Stimulated activated CD4-positive, alpha-beta T cell treated with anti-CD3 and anti-CD28 coated beads, Interleukin-12 subunit alpha, Interleukin-12 subunit beta, amount 100 ng/mL, for 48 hours (primary cell): Measurements from ENCODE around the gene MRGPRG.

ENCODE experiments used
- DNase-seq, 3 donors: peaks; one replicate each; pipeline ENCODE4 v3.0.0-alpha.2; 2020; ENCODE audit warnings: low read depth in 2 of 3, low spot score in 1 of 3

MRGPRG gene

DNA sequence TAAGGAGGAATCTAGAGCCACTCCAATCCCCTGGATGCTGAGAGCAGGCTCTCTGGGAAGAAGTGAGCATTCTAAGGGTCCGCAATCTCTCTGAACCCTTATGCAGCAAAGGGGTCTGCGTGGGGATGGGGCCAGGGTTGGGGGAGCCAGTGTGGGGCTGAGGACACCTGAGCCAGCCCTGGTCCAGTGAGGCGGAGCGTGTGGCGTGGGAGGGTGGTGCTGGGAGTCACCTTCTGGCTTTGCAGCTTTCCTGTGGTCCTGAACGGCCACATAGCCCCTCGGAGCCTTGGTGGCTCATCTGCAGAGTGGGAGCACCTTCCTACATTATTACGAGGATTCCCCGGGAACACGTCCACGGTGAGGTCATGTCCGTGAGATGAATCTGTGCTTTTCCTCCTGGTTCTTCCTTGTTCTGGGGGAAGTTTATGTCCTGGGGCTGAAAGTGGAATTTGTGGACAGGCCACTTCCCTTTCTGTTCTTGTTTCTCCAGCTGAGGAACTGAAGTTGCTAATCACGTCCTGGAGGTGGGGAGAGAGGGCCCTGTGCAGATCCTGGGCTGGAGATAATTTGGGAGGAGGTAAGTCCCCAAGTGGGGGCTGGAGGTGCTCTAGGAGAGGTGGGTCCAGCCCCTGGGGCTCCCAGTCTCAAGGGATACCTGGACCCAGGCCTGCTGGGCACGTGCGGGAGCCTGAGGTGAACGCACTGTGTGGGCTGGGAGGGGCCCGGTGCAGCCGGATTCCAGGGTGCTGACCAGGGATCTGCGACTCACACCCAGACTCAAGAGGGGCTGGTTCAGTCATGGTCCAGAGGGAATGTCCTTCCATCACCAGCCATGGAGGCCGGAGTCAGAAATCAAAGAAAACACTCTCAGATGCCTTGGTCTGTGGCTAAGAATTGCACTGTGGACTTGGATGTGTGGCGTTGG, 7.5 kb upstream of the MRGPRG start:
- no peak for DNase-seq

DNA sequence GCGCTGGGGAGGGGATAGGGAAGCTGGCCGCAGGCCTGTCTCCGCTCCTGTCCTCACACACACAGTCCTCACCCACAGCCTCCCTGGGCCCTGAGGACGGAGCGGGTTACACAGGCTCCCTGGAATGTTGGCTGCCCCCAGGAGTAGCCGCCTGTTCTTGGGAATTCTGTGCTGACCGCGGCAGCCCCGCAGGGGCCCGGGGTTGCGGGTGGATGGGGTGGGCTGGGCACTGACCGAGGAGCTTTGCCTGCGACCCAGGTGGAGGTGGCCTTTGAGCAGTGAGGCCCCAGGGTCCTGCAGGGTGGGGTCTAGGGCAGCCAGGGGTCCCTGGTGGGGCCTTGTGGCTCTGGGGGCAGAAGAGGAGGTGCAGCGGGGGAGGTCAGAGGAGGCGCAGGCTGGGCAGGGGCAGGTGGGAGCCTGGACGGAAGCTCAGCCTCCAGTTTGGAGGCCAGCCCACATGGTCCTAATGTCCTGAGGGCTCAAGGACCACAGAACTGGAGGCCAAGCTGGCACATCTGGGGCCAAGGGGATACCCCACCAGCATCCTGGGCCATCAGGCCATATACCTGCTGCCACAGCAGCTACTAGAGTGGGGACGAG, 6.6 kb upstream of the MRGPRG start:
- DNase-seq, result no peak

DNA sequence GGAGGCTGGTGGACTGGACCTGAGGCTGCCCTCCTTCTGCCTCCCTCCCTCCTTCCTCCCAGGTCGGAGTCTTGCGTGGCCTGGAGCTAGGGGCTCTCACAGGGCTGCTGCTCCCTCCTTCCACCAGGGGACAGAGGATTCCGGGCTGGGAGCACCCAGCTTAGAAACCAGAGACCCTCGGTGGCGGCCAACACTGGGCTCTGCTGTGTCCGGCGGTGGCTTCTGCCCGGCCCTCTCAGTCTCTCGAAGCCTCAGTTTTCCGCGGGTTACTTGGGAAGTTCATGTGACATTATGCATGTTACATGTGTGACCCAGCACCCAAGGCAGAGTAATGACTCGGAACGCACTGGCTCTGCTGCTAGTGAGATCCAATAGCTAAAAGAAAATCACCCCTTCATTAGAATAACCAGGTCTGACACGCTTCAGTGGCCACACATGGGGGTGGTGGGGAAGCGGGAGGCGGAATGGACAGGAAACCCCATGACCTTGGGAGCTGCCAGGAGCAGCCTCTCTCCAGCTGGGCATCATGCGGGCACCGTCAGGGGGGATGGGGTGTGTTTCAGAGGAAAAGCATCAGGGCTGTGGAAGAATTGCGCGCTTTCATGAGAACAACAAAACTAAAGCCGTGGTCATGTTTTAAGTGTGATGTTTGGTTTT, 5.9 kb upstream of the MRGPRG start:
- DNase-seq, result no peak

DNA sequence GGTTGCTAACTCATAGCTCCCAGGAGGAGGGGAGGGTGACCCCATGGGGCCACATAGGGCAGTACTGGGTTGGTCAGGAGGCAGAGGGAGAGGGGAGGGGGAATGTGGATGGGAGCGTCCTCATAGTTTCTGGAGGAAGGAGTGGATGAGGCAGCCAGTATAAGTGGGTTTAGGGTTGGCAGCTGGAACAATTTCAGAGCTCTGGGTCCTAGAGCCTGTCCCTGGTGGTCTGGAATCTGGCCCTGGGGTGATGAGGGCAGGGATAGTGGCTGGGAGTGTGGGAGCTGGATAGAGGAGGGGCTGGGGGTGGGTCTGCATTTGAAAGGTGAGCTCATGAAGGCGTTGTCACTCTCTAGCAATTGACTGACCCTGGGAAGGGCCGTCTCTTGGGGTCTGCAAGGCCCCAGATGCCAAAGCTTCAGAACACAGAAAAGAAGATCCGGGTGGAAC, 5.3 kb upstream of the MRGPRG start:
- no peak for DNase-seq

DNA sequence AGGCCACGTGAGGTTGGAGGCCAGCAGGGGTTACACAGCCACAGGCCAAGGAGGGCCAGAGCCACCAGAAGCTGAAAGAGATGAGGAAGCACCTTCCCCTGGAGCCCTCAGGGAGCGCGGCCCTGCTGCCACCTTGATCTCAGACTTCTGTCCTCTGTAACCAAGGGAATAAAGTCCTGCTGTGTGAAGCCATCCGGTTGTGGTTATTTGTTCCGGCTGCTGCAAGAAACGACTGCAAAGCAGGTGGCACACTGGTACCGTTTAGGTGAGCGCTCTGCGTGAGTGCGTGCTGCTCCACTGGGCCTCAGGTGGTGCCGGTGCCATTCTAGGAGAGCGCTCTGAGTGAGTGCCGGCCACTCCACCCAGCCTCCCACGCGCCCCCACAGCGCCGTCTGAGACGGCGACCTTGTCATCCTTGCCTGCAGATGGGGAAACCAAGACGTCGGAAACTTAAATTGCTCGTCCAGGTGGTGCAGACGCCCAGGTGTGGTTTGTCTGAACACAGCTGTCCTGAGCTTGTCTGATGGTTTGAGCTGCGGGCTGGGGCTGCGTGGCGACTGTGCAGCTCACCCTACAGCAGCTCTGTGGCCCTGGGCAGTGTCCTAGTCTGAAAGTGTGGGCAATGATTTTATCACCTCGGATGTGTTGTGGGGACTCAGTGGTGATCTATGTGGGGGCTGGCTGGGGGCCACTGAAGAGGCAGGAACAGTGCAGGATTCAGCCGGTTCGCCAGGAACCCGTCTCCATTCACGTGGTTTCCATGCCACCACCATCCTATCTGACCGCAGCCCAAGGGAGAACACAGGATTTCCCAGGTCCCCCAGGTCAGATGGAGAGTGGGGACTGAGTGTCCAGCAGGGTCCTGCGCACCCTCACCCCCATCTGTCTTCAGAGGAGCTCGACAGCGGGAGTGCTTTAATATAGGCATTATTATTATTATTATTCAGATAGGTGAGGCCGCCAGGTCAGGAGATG, 4.6 kb upstream of the MRGPRG start:
- no peak for DNase-seq

DNA sequence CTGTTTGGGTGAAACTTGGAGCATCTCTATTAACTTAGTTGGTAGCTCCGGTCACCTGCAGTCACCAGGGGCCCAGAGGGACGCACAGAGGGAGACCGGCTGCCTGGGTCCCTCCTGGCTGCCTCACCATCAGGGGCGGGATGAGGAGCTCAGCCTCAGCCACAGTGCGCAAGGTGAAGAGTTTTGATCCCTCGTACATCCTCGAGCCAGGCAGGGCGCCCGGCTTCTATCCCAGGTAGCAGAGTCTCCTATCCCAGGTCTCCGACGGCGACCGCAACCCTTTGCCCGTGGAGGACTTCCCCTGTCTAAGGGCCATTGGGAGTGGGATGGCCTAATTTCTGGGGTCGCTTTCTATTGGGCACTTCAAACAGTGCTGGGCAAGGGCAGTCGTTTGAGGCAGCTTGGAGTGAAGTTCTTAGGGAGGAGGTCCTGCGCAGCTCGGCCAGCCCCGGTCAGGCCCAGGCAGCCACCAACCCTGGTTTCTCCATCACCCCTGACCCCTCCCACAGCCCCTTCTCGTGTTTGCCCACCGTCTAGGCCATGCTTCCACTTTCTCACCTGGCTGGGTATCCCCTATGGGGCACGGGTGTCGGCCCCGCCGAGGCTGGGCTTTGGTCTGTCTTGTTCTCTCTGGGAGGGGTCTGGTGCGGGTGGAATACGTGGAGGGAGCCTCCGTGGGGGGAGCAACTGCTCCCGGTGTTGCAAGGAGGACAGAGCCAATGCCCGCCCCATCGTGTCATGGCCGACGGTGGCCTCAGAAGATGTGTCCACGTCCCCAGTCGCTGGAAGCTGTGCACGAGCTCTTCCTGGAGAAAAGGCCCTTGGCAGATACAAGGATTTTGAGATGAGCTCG, 3.6 kb upstream of the MRGPRG start:
- no peak for DNase-seq

DNA sequence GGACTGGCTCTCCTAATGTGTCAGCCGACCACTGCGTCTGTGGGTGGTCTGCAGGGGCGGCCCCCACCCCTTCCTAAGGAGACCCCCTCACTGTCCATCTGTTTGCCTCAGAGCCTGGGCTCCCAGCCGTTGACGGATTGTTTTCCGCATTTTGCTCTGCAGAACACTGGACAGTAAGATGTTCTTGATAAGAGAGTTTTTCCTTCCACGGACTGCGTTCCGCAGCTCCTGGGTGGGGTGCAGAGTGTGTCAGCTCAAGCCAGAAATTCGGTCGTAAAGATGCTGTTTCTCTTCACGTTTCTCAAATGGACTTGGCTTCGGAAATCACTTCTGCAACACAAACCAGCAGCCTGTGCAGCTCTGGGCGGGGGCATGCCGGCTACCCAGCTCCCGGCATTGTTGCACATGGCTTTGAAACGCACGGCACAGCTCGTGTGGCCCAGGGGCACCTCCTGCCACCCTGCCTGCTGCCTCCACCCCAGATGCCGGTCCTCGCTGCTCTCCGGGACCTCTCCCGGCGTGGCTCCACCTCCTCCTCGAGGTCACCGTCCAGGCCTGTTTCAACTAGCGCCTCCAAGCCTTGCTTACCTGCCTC, 2.9 kb upstream of the MRGPRG start:
- DNase-seq, result no peak

DNA sequence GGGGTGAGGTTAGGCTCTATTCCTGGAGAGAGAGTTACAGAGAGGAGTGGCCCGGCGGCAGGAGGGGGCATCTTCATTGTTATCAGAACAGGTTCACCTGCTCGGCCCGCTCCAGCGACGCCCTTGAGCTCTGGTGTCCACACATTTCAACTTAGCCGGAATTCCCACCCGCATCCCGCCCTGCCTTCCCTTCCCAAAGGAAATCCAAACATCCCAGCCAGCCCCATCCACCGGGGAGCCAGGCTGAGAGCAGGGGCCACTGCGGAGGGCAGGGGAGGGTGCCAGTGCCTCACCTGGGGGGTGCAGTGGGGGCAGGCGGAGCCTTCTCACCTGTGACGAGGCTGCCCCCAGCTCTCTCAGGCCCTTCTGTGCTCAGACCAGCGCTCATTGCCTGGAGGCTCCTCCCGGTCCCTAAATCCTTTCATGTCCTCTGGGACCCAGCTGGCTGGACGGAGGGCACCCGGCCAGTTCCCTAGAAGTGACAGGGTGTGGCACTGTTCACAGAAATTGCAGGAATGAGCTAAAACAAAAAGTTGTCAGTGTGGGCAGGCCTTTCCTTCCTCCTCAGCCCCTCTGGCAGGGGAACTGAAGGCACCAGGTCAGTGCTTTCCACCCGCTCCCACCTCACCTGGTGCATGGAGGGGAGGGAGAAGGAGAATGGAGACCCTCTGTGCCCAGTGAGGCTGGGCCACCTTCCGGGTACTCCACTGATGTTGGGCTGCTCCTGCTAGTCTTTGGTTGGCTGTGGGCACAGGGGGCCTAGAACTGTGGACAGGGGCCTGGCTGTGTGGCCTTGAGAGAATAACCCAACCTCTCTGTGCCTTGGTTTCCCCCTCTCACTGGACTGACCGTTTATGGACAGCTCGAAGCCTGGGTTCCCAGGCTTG, 2.2 kb upstream of the MRGPRG start:
- no peak for DNase-seq

DNA sequence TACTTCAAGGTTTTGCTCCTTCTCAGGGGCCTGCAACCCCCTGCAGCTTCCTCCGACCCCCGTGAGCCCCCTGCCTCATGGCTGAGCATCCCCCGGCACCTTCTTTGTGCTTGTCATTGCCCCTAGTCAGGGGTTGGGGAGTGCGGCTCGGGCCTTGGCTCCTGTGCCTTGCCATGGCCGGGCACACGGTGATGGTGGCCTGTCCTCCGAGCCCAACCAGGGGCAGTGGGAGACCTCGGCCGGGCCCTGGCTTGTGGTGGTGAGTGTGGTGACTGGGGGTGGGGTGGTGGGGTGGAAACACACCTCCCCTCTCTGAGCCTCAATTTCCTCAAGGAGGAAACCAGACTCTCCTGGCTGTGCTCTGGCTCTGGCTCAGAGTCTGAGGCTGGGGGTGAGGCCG, 1.5 kb upstream of the MRGPRG start:
- DNase-seq, result no peak

DNA sequence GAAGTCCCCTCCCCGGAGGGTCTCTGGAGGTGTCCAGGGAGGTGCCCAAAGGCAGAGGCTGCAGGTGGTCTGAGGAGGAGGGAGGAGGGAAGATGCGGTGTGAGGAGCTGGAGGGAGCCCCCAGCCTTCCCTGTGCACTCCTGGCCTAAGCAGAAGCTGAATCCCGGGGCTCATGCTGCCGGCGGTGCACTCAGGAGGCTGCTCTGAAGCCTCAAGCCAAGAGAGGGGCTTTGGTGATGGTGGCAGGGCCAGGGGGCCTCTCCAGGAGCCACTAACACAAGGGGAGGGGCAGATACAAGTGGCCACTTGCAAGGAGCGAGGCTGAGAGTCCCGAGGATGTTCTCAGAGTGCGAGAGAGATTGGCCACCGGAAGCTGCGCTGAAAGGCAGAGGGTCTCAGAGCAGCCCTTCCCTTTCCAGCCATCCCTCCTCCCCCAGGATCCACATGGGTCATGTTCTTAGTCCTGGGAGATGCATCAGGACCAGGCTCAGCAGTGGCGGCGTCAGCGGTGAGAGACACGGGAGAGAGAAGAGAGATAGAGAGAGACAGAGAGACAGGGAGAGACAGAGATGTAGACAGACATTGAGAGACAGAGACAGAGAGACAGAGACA, 774 bp upstream of the MRGPRG start:
- no peak for DNase-seq

DNA sequence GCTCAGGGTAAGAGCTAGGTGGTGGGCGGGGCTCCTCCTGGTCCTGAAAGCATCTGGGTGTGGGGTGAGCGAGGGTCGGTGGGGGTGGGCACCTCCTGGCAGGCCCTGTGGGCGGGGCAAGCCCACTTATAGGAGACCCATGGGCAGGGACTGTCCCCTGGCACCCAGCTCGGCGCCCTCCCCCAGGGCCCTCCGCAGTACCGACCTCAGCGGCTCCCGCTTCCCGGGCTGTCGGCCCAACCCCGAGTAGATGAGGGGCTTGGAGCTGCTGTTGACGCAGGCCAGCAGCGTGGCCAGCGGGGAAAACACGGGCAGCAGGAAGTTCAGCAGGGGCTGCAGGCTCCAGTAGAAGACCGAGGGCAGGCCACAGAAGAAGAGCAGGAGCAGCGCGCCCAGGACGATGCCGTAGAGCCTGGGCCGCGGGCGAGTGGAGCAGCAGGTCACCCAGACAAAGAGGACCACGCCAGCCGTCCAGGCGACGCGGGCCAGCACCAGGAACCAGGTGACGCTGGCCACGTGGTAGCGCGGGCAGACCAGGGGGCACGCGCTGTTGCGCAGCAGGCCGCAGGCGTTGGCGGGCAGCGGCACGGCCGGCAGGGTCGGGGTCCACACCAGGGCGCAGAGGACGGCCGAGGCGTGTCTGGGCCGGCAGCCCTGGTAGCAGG, 663 bp downstream of the MRGPRG start:
- DNase-seq, result no peak

DNA sequence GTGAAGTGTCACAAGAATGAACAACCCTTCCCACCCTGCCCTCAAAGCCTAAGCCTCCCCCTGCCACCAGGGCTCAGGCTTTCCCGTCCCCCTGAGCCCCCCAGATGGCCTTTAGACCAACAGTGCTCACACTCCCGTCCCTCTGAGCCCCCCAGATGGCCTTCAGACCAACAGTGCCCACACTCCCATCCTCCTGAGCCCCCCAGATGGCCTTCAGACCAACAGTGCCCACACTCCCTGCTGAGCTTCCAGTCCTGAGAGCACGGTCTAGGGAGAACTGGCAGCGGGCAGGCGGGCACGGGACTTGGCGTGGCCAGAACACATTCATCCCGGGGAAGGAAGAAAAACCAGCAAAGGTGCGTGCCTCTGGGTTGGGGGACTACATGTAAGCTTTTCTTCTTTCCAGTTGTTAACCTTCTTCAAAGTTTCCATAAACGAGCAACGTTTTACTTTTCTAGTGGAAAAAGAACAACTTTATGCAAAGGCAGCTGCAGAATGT, 2.5 kb downstream of the MRGPRG start:
- DNase-seq, result no peak

DNA sequence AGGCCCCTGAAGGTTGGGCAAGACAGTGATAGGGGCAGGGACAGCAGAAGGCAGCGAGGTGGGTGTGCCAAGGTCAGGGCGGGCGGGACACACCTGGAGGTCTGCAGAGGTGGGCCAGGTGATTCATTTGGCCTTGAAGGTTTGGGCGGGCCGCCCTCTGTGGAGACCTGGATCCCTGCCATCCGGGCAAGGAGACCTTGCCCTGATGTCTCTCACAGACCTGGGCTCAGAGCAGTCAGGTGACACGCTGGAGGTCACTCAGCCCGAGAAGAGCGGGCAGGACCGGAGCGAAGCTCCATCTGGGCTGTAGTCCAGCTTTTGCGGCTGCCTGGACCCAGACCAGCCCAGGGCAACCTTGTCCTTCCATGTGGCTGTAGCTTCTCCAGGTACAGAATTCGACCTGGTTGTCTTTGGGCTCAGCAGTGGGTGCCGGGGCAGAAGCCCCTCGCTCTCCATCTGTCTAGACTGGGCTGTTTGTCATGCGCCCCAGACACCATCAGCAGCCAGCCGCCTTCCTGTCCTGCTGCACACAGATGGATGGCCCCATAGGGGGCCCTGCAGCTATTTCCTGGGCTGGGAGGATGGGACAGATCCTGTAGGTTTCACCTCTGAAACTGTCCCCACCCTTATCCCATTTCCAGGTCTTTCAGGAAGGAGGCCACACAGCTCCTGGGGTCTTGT, 3.1 kb downstream of the MRGPRG start:
- no peak for DNase-seq

DNA sequence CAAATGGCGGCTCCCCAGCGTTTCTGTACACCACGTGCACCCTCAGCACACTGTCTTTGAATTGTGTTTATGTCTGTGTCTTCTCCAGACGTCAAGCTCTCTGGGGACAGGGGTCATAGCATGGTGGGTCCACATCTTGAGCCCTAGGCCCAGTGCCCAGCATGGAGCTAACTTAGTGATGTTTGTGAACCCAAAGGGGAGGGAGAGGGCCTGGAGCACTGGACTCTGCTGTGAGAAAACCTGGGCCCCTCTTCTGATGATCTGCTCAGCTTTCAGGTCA, 4.3 kb downstream of the MRGPRG start:
- DNase-seq, result no peak

DNA sequence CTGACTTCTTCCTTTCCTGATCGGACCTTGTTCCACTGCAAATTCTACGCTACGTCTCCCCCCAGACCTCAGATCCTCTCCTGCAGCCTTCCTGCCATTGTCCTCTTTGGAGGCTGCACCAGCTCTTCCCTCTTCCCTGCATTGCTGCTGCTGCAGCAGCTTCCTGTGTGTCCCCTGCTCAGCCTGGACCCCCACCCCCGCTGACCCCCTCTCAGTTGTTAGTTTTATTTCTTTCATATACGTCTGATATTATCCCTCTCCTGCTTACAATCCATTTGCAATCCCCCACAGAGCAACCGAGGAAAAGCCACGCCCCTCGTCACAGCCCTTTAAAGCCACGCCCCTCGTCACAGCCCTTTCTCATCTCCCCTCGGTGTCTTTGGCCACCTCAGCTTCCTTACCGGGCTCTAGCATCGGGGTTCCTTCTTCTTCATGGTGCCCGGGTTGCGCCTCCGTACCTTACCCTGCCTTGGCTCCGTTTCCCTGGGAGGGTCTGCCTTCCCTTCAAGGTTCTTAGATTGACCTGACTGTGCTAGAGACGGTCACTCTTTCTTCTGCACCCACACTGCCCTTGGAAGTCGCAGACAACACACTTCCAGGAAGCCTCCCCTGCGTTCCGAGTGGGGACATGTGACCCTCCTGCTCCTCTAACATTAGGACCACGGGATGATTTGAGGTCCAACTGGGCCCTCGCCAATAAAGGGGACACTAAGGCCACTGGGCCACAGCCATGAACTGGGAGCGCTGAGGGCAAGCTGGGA, 4.8 kb downstream of the MRGPRG start:
- DNase-seq, result no peak

DNA sequence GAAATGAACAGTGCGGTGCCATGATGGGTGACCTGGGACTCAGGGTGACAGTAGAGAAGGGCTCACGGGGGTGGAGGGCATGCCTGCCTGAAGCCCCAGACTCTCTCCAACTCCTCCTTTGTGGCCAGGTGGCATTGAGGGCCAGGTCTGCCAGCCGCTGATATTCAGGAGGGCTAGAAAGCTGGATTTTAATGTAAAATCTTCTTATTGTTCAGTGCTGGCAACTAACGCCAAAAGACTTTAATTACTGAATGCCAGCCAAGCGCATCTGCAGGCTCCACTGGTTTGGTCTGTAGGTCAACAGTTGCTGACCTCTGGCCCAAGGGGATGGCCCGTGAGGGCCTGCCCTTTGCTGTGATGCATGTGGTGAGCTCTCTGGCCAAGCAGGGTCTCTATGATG, 10.3 kb downstream of the MRGPRG start:
- DNase-seq, result no peak
